Measurements from ENCODE around the gene SCN4A.

GRCh38 chr17:64008346-64008745 is 35.6 kb upstream of the SCN4A start:
- TF ChIP-seq ZNF274 (IDR thresholded peaks at IDR 0.05; ENCODE audit: low read depth, low read length) (no peak), YY1 (IDR thresholded peaks at IDR 0.05; ENCODE audit: insufficient read depth, insufficient read length) (no peak), SUZ12 (IDR thresholded peaks at IDR 0.05; ENCODE audit: extremely low read depth, insufficient read depth, insufficient read length) (no peak)
